ENCODE results near the gene RBM28. TPM values are rescaled to one million over a fixed set of nuclear protein-coding genes. Genes with fewer than 3 reads are reported as not detected.

The RBM28 gene
- 10 to 100 TPM; 43.4 to 51.3 TPM for total RNA-seq

GRCh38 chr7:128343554-128344430 is at the start of gene RBM28:
Gene RBM28 (minus strand): TSS chr7:128343908. CDS start chr7:128343793, 115 bp downstream.
- DNase-seq (ENCODE audit: low spot score in 2 of 2) (peak; percentile 91 to 92), ATAC-seq (peak; percentile 92 to 96)
- peaks cover 0 to 10% of the 10 kb centered on the region in 2 donors for H3K36me3 Mint-ChIP-seq
- no peaks in the 10 kb centered on the region for H3K9me3 Mint-ChIP-seq
- H3K27ac Mint-ChIP-seq = peak within 1 kb of the TSS; percentile 55 to 93

GRCh38 chr7:128392446-128393327 is 49.0 kb upstream of the RBM28 start:
- Mint-ChIP-seq H3K9me3 (no peaks in the 10 kb centered on the region), H3K36me3 (peaks cover 4 to 7% of the 10 kb centered on the region in 2 donors), H3K27ac (no peak overlapping the region)
- ATAC-seq (peak in 1 of 2 donors; percentile 11), DNase-seq (ENCODE audit: low spot score in 2 of 2) (no peak)

- no peaks in the 10 kb centered on the region for H3K9me3 Mint-ChIP-seq
- no peak overlapping the region for H3K27ac Mint-ChIP-seq
- no peak for DNase-seq (ENCODE audit: low spot score in 2 of 2)
- ATAC-seq = no peak
- peaks cover 0 to 4% of the 10 kb centered on the region in 2 donors for H3K36me3 Mint-ChIP-seq
Observed at GRCh38 chr7:128391805-128392204, 48.1 kb upstream of the RBM28 start.

GRCh38 chr7:128390871-128391565 is 47.3 kb upstream of the RBM28 start:
- H3K36me3 Mint-ChIP-seq = no peaks in the 10 kb centered on the region
- DNase-seq (ENCODE audit: low spot score in 2 of 2) (no peak), ATAC-seq (no peak)
- H3K27ac Mint-ChIP-seq = peak overlapping the region; percentile 0 to 34
- no peaks in the 10 kb centered on the region for H3K9me3 Mint-ChIP-seq

GRCh38 chr7:128389618-128390329 is 46.1 kb upstream of the RBM28 start:
- DNase-seq (ENCODE audit: low spot score in 2 of 2) (no peak), ATAC-seq (no peak)
- H3K27ac Mint-ChIP-seq = no peak overlapping the region
- H3K9me3 Mint-ChIP-seq = no peaks in the 10 kb centered on the region
- no peaks in the 10 kb centered on the region for H3K36me3 Mint-ChIP-seq

GRCh38 chr7:128389085-128389617 is 45.4 kb upstream of the RBM28 start:
- Mint-ChIP-seq H3K27ac (no peak overlapping the region), H3K36me3 (no peaks in the 10 kb centered on the region), H3K9me3 (no peaks in the 10 kb centered on the region)
- DNase-seq (ENCODE audit: low spot score in 2 of 2) (peak in 1 of 2 donors; percentile 45), ATAC-seq (no peak)

GRCh38 chr7:128388145-128388485 is 44.4 kb upstream of the RBM28 start:
- Mint-ChIP-seq H3K36me3 (no peaks in the 10 kb centered on the region), H3K27ac (no peak overlapping the region), H3K9me3 (no peaks in the 10 kb centered on the region)
- ATAC-seq (peak in 1 of 2 donors; percentile 10), DNase-seq (ENCODE audit: low spot score in 2 of 2) (no peak)

GRCh38 chr7:128387216-128388144 is 43.8 kb upstream of the RBM28 start:
- Mint-ChIP-seq H3K36me3 (no peaks in the 10 kb centered on the region), H3K27ac (no peak overlapping the region), H3K9me3 (no peaks in the 10 kb centered on the region)
- DNase-seq (ENCODE audit: low spot score in 2 of 2) (peak in 1 of 2 donors; percentile 76), ATAC-seq (peak; percentile 81)

GRCh38 chr7:128385988-128386925 is 42.5 kb upstream of the RBM28 start:
- H3K9me3 Mint-ChIP-seq = no peaks in the 10 kb centered on the region
- no peak overlapping the region for H3K27ac Mint-ChIP-seq
- H3K36me3 Mint-ChIP-seq = no peaks in the 10 kb centered on the region
- ATAC-seq (no peak), DNase-seq (ENCODE audit: low spot score in 2 of 2) (no peak)

- DNase-seq (ENCODE audit: low spot score in 2 of 2) = no peak
- Mint-ChIP-seq H3K9me3 (no peaks in the 10 kb centered on the region), H3K36me3 (no peaks in the 10 kb centered on the region), H3K27ac (no peak overlapping the region)
- no peak for ATAC-seq
Observed at GRCh38 chr7:128384726-128385125, 41.0 kb upstream of the RBM28 start.

GRCh38 chr7:128383776-128384175 is 40.1 kb upstream of the RBM28 start:
- ATAC-seq (no peak), DNase-seq (ENCODE audit: low spot score in 2 of 2) (no peak)
- Mint-ChIP-seq H3K27ac (no peak overlapping the region), H3K9me3 (no peaks in the 10 kb centered on the region), H3K36me3 (no peaks in the 10 kb centered on the region)

- Mint-ChIP-seq H3K36me3 (no peaks in the 10 kb centered on the region), H3K27ac (no peak overlapping the region), H3K9me3 (no peaks in the 10 kb centered on the region)
- DNase-seq (ENCODE audit: low spot score in 2 of 2) = peak in 1 of 2 donors; percentile 74
- ATAC-seq = peak in 1 of 2 donors; percentile 75
Observed at GRCh38 chr7:128381161-128381821, 37.6 kb upstream of the RBM28 start.

- no peak overlapping the region for H3K27ac Mint-ChIP-seq
- H3K36me3 Mint-ChIP-seq = no peaks in the 10 kb centered on the region
- DNase-seq (ENCODE audit: low spot score in 2 of 2) (no peak), ATAC-seq (peak in 1 of 2 donors; percentile 33)
- no peaks in the 10 kb centered on the region for H3K9me3 Mint-ChIP-seq
Observed at GRCh38 chr7:128380483-128381106, 36.9 kb upstream of the RBM28 start.
